Measurements from ENCODE around the gene RBL2. TPM values are rescaled to one million over a fixed set of nuclear protein-coding genes. Genes with fewer than 3 reads are reported as not detected.

The RBL2 gene
- total and polyA plus RNA-seq, 9 of the 15 experiments (the other 6 are each of a cell fraction or from before 2014, with no cell fraction given): 7.8 to 76.3 (median 28.5) TPM

GRCh38 chr16:53434377-53435065 is at the start of gene RBL2 (continued):
- no peak for TF ChIP-seq CHAMP1 (IDR thresholded peaks at IDR 0.05)
- 0 out of 2 replicates have a peak, but pooled peaks have one; percentile 30 for TF ChIP-seq ATF6 (CRISPR knock-in tag; IDR thresholded peaks at IDR 0.05)
- no peak for TF ChIP-seq DPF2 (IDR thresholded peaks at IDR 0.05)
- TF ChIP-seq TSC22D4 (tag; IDR thresholded peaks at IDR 0.05): no peak
- no peak for TF ChIP-seq ZNF134 (CRISPR knock-in tag; conservative IDR thresholded peaks at IDR 0.05)
- no peak for TF ChIP-seq ZNF445 (CRISPR knock-in tag; IDR thresholded peaks at IDR 0.05; ENCODE audit: low read depth)
- TF ChIP-seq ZSCAN32 (CRISPR knock-in tag; IDR thresholded peaks at IDR 0.05): no peak
- TF ChIP-seq EP300 (IDR thresholded peaks at IDR 0.05; ENCODE audit: low read length): 0 out of 2 replicates have a peak, but pooled peaks have one; percentile 8
- no peak for TF ChIP-seq ZNF311 (CRISPR knock-in tag; IDR thresholded peaks at IDR 0.05)
- TF ChIP-seq HCFC1 (IDR thresholded peaks at IDR 0.05; ENCODE audit: low read depth, low read length): peak; percentile 97
- no peak for TF ChIP-seq HDAC3 (IDR thresholded peaks at IDR 0.05; ENCODE audit: borderline replicate concordance, partially characterized antibody)
- TF ChIP-seq ASH1L (IDR thresholded peaks at IDR 0.05; ENCODE audit: borderline replicate concordance, low read depth, partially characterized antibody): no peak
- no peak for TF ChIP-seq STAG1 (CRISPR knock-in tag; IDR thresholded peaks at IDR 0.05; ENCODE audit: borderline replicate concordance)
- TF ChIP-seq MYC (IDR thresholded peaks at IDR 0.05; ENCODE audit: low read depth, low read length): peak; percentile 35; the same call in 1 of the 2 replicates
- TF ChIP-seq MYC (CRISPR knock-in tag; IDR thresholded peaks at IDR 0.05; ENCODE audit: borderline replicate concordance, low read depth): 0 out of 2 replicates have a peak, but pooled peaks have one; percentile 45
- no peak for TF ChIP-seq PKNOX1 (IDR thresholded peaks at IDR 0.05)
- peak; percentile 83 for TF ChIP-seq RBBP5 (IDR thresholded peaks at IDR 0.05; ENCODE audit: borderline replicate concordance, insufficient read depth, low read length, poor library complexity, severe bottlenecking)
- no peak for TF ChIP-seq ZNF717 (CRISPR knock-in tag; IDR thresholded peaks at IDR 0.05)
- TF ChIP-seq HDAC1 (IDR thresholded peaks at IDR 0.05): no peak; a peak in 1 of 4 replicates
- TF ChIP-seq ZNF274 (IDR thresholded peaks at IDR 0.05; ENCODE audit: borderline replicate concordance, low read depth, low read length): no peak
- TF ChIP-seq ATF3 (IDR thresholded peaks at IDR 0.05): no peak
- no peak for TF ChIP-seq ATF3 (CRISPR knock-in tag; conservative IDR thresholded peaks at IDR 0.05)
- TF ChIP-seq SRF (CRISPR knock-in tag; IDR thresholded peaks at IDR 0.05): no peak
